Measurements from ENCODE around the gene NEK1.
"Not testable (repeated sequence)": the region's sequence is repeated elsewhere in the genome, so short reads cannot be mapped to it uniquely, and the experiment has no call there.

NEK1 gene

GRCh38 chr4:169632896-169633295 lies 20.5 kb upstream of the NEK1 start:
- no peak overlapping the region for H3K4me3 ChIP-seq
- H3K27ac ChIP-seq: peak overlapping the region in 1 of 21 experiments; percentile 15

- no peak overlapping the region for H3K27ac ChIP-seq
These were observed 17.7 kb upstream of the NEK1 start for GRCh38 chr4:169630069-169630468.

GRCh38 chr4:169628579-169628978 lies 16.2 kb upstream of the NEK1 start:
- no peak overlapping the region for H3K27ac ChIP-seq
- H3K4me3 ChIP-seq: no peak overlapping the region

More at GRCh38 chr4:169630069-169630468, 17.7 kb upstream of the NEK1 start:
- no peak overlapping the region for H3K4me3 ChIP-seq

- Histone ChIP-seq H3K27ac (peak overlapping the region in 5 of 21 experiments; percentile 1 to 38 (median 10)), H3K4me3 (no peak overlapping the region)
These were observed 14.9 kb upstream of the NEK1 start for GRCh38 chr4:169627307-169627706.

GRCh38 chr4:169626331-169627282 lies 14.2 kb upstream of the NEK1 start:
- H3K27ac ChIP-seq: peak overlapping the region in 7 of 21 experiments; percentile 0 to 38 (median 10)
- H3K4me3 ChIP-seq: no peak overlapping the region

GRCh38 chr4:169625886-169626285 lies 13.5 kb upstream of the NEK1 start:
- Histone ChIP-seq H3K4me3 (no peak overlapping the region), H3K27ac (no peak overlapping the region)

GRCh38 chr4:169624012-169624411 lies 11.6 kb upstream of the NEK1 start:
- not testable (repeated sequence) for H3K4me3 ChIP-seq, H3K27ac ChIP-seq

GRCh38 chr4:169622566-169622965 lies 10.2 kb upstream of the NEK1 start:
- Histone ChIP-seq H3K27ac (peak overlapping the region in 15 of 21 experiments; percentile 13 to 96 (median 91)), H3K4me3 (peak overlapping the region in 5 of 7 experiments; percentile 54 to 73 (median 63))

- peak overlapping the region in 17 of 21 experiments; percentile 13 to 96 (median 91) for H3K27ac ChIP-seq
These were observed 9.5 kb upstream of the NEK1 start for GRCh38 chr4:169621731-169622492.

GRCh38 chr4:169620880-169621248 lies 8.5 kb upstream of the NEK1 start:
- Histone ChIP-seq H3K27ac (peak overlapping the region; percentile 45 to 96 (median 91)), H3K4me3 (peak overlapping the region; percentile 54 to 76 (median 63))

More at GRCh38 chr4:169621731-169622492, 9.5 kb upstream of the NEK1 start:
- peak overlapping the region; percentile 54 to 76 (median 63) for H3K4me3 ChIP-seq

GRCh38 chr4:169619958-169620879 lies 7.8 kb upstream of the NEK1 start, which contains the start of gene CLCN3:
TSS of gene CLCN3 (plus strand) at chr4:169620578. CDS start at chr4:169635929, 15,351 bp downstream.
- peak within 1 kb of the TSS; percentile 52 to 96 (median 91) for H3K27ac ChIP-seq
- H3K4me3 ChIP-seq: peak within 1 kb of the TSS; percentile 54 to 76 (median 63)

- Histone ChIP-seq H3K27ac (peak overlapping the region; percentile 52 to 96 (median 91)), H3K4me3 (peak overlapping the region; percentile 54 to 76 (median 63))
These were observed 7.2 kb upstream of the NEK1 start for GRCh38 chr4:169619518-169619957.

- H3K27ac ChIP-seq: peak overlapping the region in 13 of 21 experiments; percentile 28 to 96 (median 92)
- H3K4me3 ChIP-seq: peak overlapping the region in 2 of 7 experiments; percentile 66 to 73
These were observed 6.6 kb upstream of the NEK1 start for GRCh38 chr4:169618986-169619385.

GRCh38 chr4:169618286-169618685 lies 5.9 kb upstream of the NEK1 start:
- Histone ChIP-seq H3K4me3 (no peak overlapping the region), H3K27ac (no peak overlapping the region)

GRCh38 chr4:169617306-169617705 lies 4.9 kb upstream of the NEK1 start:
- Histone ChIP-seq H3K27ac (no peak overlapping the region), H3K4me3 (no peak overlapping the region)

- H3K4me3 ChIP-seq: no peak overlapping the region
- no peak overlapping the region for H3K27ac ChIP-seq
These were observed 4.5 kb upstream of the NEK1 start for GRCh38 chr4:169616846-169617245.

- no peak overlapping the region for H3K27ac ChIP-seq
These were observed 3.2 kb upstream of the NEK1 start for GRCh38 chr4:169615467-169616106.

More at GRCh38 chr4:169615467-169616106, 3.2 kb upstream of the NEK1 start:
- no peak overlapping the region for H3K4me3 ChIP-seq

Data from skin epidermis (tissue), 12 donors.